Measurements from ENCODE around the gene TRIM2. TPM values are rescaled to one million over a fixed set of nuclear protein-coding genes. Genes with fewer than 3 reads are reported as not detected.

The TRIM2 gene
- total RNA-seq, 2 experiments from 2014 or later, result 0.20 to 0.44 TPM

DNA sequence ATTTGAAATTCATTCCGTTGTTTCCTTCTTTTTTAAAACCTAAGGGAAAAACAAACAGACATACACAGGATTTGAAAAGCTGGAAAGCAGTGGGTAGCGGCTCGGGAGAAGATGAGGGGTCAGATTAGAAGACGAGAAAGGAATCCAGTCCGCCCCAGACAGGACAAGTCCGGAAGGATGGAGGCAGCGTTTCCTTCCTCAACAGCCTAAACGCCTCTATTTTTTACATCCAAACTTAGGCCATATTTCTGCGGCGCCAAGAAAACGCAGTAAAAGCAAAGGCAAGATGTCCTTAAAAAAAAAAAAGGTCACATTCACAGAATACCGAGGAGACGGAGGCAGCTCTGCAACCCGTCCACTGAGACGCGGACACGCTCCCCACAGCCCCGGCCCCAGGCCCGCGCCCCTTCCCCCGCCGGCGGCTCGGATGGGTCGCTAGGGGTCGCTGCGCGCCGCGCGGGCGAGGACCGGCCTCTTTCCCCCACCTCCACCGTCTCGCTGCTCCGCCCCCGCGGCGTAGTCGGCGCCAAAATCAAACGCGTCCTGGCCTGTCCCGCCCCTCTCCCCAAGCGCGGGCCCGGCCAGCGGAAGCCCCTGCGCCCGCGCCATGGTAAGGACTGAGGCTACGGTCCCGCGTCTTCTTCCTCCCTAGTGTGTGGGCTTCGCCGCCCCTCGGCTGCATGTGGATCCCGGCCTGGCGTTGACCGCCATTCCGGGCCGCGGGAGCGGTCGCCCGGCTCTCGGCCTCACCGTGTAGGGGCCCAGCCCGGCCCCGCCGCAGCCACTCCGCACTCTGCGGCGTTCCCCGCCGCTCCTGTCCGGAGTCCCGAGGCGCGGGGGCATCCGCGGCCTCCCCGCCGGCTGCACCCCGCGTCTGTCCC lies 140.1 kb downstream of the TRIM2 start, which contains the start of gene MND1:
MND1 (plus strand) TSS at position 558 of the 881 bp plus-strand sequence; CDS start at position 608, 50 bp downstream.
- POLR2A ChIA-PET, result no interaction called here
- peak within 1 kb of the TSS; percentile 87 for H3K4me3 Mint-ChIP-seq

DNA sequence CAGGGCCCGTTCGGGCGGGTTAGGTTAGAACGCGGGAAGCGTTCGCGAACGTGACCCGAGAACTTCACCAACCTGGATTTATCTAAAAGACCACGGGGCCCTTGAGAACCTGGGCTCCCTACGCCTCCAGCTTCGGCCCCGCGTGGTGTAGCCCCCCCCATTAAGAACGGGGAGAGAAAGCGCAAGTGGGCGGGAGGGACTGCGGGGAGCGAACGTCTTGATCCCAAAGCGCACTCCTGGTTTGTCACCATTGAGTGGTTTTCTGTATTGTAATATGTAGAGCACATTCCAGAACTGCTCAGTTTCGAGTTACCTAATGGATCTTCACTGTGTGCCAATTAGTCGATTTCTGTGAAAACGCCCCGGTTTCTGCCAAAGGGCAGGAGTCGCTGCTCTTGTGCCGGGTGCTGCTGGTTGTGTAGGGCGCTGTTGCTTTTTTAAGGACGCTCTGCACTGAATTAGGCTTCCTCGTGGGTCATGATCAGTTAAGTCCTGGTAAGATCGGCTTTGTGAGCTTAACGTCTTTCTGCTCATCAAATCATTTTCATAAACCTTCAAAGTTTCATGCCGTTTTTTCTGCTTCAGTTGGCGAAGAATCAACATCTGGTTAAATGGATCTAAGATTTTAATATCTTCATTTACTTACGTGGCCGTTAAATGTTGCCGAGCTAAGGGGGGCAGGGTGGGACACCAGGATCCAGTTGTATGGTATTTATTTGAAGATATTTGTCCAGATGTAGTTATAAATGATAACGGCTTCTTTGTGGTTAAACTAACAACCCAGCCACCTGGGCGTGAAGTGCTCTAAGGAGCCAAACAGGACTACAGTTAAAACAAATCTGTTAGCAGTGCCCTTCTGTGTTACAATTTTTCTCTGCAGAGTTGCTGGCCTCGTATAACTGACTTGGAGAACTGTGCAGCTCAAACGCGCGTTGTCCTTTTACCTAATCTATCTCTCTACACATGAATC lies 141.1 kb downstream of the TRIM2 start:
- CTCF ChIA-PET, result interaction anchor here (1.0 to 2.1 kb wide), 8 partner anchors 8 to 361 kb away, joined by 3 to 8 read pairs (median 4); no protein-coding TSS in a partner anchor
- peaks cover 48% of the 10 kb centered on the region for H3K4me1 Mint-ChIP-seq
- peak overlapping the region; percentile 95 for H3K27ac Mint-ChIP-seq
- H3K9me3 Mint-ChIP-seq, result no peaks in the 10 kb centered on the region
- H3K27me3 Mint-ChIP-seq, result peaks cover 5% of the 10 kb centered on the region
- DNase-seq, result peak; percentile 71
- H3K36me3 Mint-ChIP-seq (ENCODE audit: low read depth), result peaks cover 17% of the 10 kb centered on the region
- POLR2A ChIA-PET, result no interaction called here
- peak overlapping the region; percentile 87 for H3K4me3 Mint-ChIP-seq

More for the DNA sequence above, 140.1 kb downstream of the TRIM2 start, which contains the start of gene MND1:
- DNase-seq, result peak; percentile 93
- CTCF ChIA-PET, result interaction anchor here (0.6 to 1.6 kb wide), 12 partner anchors 9 to 473 kb away, joined by 3 to 6 read pairs (median 3); no protein-coding TSS in a partner anchor
- no peaks in the 10 kb centered on the region for H3K9me3 Mint-ChIP-seq
- H3K4me1 Mint-ChIP-seq, result peaks cover 43% of the 10 kb centered on the region
- peaks cover 11% of the 10 kb centered on the region for H3K36me3 Mint-ChIP-seq (ENCODE audit: low read depth)
- peak within 1 kb of the TSS; percentile 95 for H3K27ac Mint-ChIP-seq
- peaks cover 5% of the 10 kb centered on the region for H3K27me3 Mint-ChIP-seq

DNA sequence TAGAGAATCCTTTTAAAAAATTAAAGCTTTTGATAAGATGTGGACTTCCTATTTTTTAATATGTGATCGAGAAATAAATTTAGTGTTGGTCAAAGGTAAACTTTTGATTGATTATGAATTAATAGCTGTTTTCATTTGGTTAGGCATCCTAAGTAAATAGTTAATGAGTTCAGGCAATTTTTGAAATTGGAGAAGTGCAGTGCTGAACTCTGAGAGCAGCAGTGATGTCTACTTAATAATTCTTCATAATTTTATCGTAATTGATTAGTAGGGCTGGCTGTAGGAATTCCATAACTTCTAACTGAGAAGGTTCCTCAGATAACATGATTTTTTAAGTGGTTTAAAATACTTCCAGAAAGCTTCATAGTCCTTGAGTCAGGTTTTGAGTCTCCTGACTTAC lies 141.8 kb downstream of the TRIM2 start:
- Mint-ChIP-seq H3K4me3 (peak overlapping the region; percentile 87), H3K9me3 (no peaks in the 10 kb centered on the region), H3K36me3 (ENCODE audit: low read depth) (peaks cover 23% of the 10 kb centered on the region), H3K27ac (peak overlapping the region; percentile 95), H3K4me1 (peaks cover 50% of the 10 kb centered on the region), H3K27me3 (peaks cover 3% of the 10 kb centered on the region)
- CTCF ChIA-PET, result interaction anchor here (1.2 to 2.1 kb wide), 7 partner anchors 8 to 307 kb away, joined by 3 to 8 read pairs (median 4); no protein-coding TSS in a partner anchor
- DNase-seq, result no peak
- POLR2A ChIA-PET, result no interaction called here

DNA sequence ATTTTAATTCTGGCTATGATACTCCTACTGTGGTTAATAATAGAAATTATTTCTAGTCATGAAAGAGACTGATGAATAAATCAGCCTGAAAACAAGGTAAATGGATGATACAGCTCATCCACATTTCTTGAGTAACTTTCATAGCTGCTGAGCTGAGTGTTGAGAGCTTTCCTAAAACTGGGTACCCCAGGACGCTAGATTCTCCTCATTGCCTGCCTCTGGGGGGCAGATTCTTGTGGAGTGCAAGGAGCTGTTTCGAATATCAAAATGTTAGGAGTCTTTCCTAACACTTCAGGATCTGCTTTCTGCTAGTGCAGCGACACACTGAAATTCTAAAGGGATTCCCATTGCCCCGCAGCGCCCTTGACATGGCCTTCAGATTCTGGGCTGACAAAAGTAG lies 142.3 kb downstream of the TRIM2 start:
- Mint-ChIP-seq H3K4me1 (peaks cover 46% of the 10 kb centered on the region), H3K4me3 (peak overlapping the region; percentile 87), H3K27me3 (no peaks in the 10 kb centered on the region)

DNA sequence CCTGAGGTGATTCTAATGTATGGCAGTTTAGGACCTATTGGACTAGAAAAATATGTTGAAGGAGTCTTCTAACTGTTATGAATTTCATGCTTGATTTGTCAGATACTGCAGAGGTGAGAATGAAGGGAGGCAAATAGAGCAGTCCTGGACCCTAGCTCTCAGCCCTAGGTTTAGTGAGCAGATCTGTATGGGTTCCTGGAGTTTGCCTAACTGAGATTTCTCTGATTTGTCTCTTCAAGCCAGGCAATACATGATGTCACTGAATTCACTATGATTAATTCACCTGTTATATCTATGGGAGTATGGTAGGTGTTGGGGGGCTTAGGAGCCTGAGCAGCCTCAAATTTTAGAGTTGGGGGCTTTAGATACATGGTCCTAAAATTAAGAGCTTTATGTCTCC lies 142.9 kb downstream of the TRIM2 start:
- POLR2A ChIA-PET, result no interaction called here
- no peak overlapping the region for H3K27ac Mint-ChIP-seq
- CTCF ChIA-PET, result interaction anchor here (1.9 to 2.1 kb wide), 2 partner anchors 227 to 301 kb away, joined by 6 to 8 read pairs; no protein-coding TSS in a partner anchor

More for the DNA sequence above, 142.3 kb downstream of the TRIM2 start:
- ChIA-PET CTCF (interaction anchor here (1.5 to 2.1 kb wide), 4 partner anchors 195 to 302 kb away, joined by 4 to 8 read pairs (median 5); no protein-coding TSS in a partner anchor), POLR2A (no interaction called here)
- Mint-ChIP-seq H3K36me3 (ENCODE audit: low read depth) (peaks cover 28% of the 10 kb centered on the region), H3K9me3 (no peaks in the 10 kb centered on the region), H3K27ac (peak overlapping the region; percentile 54)
- no peak for DNase-seq

DNA sequence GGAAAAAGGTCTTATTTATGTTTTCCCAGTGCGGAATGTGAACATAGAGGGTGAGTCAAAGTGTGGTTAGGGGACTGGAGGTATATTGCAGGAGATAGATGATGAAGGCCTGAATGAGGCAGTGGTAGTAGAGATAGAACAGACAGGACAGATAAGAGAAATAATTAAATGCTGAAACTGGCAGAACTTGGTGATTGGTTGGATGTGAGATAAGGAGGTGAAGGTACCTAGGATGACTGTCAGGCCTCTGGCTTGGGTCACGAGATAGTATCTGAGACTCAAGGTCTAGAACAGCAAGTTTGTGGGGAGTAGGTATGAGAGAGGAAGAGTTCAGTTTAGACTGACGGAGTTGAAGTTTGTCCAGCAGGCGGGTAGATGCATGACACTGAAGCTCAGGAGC lies 143.8 kb downstream of the TRIM2 start:
- H3K9me3 Mint-ChIP-seq, result no peaks in the 10 kb centered on the region
- no peak overlapping the region for H3K4me3 Mint-ChIP-seq
- ChIA-PET POLR2A (no interaction called here), CTCF (interaction anchor here (1.0 kb wide), 1 partner anchor 193 kb away, joined by 3 read pairs; no protein-coding TSS in a partner anchor)
- peaks cover 36% of the 10 kb centered on the region for H3K36me3 Mint-ChIP-seq (ENCODE audit: low read depth)
- H3K4me1 Mint-ChIP-seq, result peaks cover 47% of the 10 kb centered on the region
- DNase-seq, result no peak
- H3K27me3 Mint-ChIP-seq, result no peaks in the 10 kb centered on the region
- no peak overlapping the region for H3K27ac Mint-ChIP-seq

More for the DNA sequence above, 142.9 kb downstream of the TRIM2 start:
- DNase-seq, result no peak
- no peak overlapping the region for H3K4me3 Mint-ChIP-seq
- peaks cover 42% of the 10 kb centered on the region for H3K4me1 Mint-ChIP-seq
- peaks cover 31% of the 10 kb centered on the region for H3K36me3 Mint-ChIP-seq (ENCODE audit: low read depth)
- no peaks in the 10 kb centered on the region for H3K9me3 Mint-ChIP-seq
- no peaks in the 10 kb centered on the region for H3K27me3 Mint-ChIP-seq

DNA sequence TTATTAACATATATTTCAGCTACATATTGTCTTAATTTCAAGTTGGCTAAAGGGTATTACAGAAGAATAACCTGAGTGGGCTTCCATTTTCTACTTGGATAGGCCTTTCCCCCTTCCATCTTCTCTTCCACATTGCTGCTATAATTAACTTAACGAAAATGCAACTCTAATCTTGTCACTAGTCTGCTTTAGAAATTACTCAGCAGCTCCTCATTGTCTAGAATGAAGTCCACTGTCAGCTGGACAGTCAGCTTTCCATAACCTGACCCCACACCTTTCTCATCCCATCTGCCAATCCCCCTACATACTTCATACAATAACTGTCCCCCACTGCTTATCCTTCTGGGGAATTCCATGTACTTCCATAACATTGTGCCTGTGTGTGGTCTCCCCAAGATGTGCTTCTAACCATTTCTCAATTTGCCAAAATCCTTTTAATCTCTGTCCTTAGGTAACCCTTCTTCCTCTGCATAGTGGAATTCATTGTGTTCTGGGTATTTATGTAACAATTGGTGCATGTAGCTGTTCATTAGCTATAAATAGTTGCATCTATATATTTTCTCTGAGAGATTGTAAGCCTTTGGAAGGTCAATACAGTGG lies 145.1 kb downstream of the TRIM2 start:
- H3K27ac Mint-ChIP-seq, result no peak overlapping the region
- peaks cover 42% of the 10 kb centered on the region for H3K36me3 Mint-ChIP-seq (ENCODE audit: low read depth)
- CTCF ChIA-PET, result interaction anchor here (0.7 to 1.4 kb wide), 2 partner anchors 225 to 331 kb away, joined by 3 to 4 read pairs; no protein-coding TSS in a partner anchor
- H3K4me1 Mint-ChIP-seq, result peaks cover 49% of the 10 kb centered on the region
- no peaks in the 10 kb centered on the region for H3K27me3 Mint-ChIP-seq
- H3K9me3 Mint-ChIP-seq, result no peaks in the 10 kb centered on the region
- H3K4me3 Mint-ChIP-seq, result no peak overlapping the region
- POLR2A ChIA-PET, result no interaction called here
- DNase-seq, result no peak

DNA sequence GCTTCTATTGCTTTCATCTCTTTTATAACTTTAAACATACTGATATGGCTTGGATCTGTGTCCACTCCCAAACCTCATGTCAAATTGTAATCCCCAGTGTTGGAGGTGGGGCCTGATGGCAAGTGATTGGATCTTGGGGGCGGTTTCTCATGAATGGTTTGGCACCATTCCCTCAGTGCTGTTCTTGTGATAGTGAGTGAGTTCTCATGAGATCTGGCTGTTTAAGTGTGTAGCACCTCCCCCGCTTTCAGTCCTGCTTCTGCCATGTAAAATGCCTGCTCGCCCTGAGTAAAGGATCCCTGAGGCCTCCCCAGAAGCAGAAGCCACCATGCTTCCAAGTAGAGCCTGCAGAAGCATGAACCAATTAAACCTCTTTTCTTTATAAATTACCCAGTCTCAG lies 157.9 kb downstream of the TRIM2 start:
- CTCF ChIA-PET, result interaction anchor here (0.9 kb wide), 1 partner anchor 10 kb away, joined by 3 read pairs; no protein-coding TSS in a partner anchor
- Mint-ChIP-seq H3K4me3 (no peak overlapping the region), H3K9me3 (peaks cover 3% of the 10 kb centered on the region), H3K36me3 (ENCODE audit: low read depth) (peaks cover 76% of the 10 kb centered on the region), H3K27ac (no peak overlapping the region), H3K4me1 (peaks cover 15% of the 10 kb centered on the region), H3K27me3 (no peaks in the 10 kb centered on the region)
- no peak for DNase-seq
- POLR2A ChIA-PET, result interaction anchor here (0.6 kb wide), 1 partner anchor 43 kb away, joined by 3 read pairs; no protein-coding TSS in a partner anchor

DNA sequence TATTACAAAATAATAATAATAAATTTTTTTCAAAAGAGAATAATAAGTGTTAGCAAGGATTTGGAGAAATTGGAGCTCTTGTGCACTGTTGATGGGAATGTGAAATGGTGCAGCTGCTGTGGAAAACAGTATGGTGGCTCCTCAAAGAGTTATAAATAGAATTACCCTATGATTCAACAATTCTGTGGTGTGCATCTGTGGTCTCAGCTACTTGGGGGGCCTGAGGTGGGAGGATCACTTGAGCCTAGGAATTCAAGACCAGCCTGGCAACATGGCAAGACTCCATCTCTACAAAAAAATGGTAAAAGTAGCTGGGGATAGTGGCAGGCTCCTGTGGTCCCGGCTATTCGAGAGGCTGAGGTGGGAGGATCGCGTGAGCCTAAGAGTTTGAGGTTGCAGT lies 159.8 kb downstream of the TRIM2 start:
- no peak for DNase-seq
- Mint-ChIP-seq H3K9me3 (peaks cover 3% of the 10 kb centered on the region), H3K27ac (no peak overlapping the region), H3K4me1 (peaks cover 20% of the 10 kb centered on the region), H3K4me3 (no peak overlapping the region), H3K36me3 (ENCODE audit: low read depth) (peaks cover 81% of the 10 kb centered on the region), H3K27me3 (no peaks in the 10 kb centered on the region)
- ChIA-PET POLR2A (no interaction called here), CTCF (interaction anchor here (0.6 to 1.0 kb wide), 2 partner anchors 15 to 20 kb away, joined by 3 to 4 read pairs; no protein-coding TSS in a partner anchor)

DNA sequence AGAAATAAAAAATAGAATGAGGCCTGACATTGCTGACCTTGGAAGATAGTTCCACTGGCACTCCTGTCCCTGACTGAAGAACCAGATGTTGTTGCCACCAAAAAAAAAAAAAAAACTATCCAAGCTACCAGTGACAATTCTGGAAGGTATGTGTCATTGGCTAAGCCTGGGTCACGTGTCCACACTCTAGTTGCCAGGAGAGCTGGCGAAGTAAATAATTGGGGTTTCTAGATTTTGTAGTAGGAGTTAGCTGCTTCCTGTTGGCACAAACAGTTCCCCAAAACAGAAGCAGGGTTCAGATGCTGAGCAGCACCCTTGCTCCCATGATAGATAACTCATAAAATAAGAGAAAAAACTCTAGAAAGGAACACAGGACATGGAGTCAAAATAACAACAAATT lies 160.8 kb downstream of the TRIM2 start:
- ChIA-PET POLR2A (interaction anchor here (0.6 kb wide), 1 partner anchor 43 kb away, joined by 4 read pairs; no protein-coding TSS in a partner anchor), CTCF (interaction anchor here (0.6 kb wide), 2 partner anchors 19 to 341 kb away, joined by 3 to 4 read pairs; no protein-coding TSS in a partner anchor)
- peaks cover 79% of the 10 kb centered on the region for H3K36me3 Mint-ChIP-seq (ENCODE audit: low read depth)

DNA sequence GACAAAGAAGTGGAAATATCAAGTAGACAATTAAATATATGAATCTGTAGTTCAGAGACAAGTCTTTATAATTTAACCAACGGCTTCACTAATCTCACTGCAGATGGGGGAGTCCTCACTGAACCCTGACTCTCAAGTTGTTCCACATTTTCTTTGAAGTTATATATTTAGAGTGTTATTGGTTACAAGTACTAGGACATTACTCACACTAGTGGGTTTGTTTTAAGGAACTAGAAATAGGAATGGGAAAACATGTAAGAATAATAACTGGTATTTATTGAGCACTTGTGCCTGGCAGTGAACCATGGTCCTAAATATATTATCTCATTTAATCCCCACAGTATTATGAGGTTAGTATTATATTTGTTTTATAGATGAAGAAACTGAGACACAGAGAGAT lies 162.2 kb downstream of the TRIM2 start:
- DNase-seq, result no peak
- peaks cover 20% of the 10 kb centered on the region for H3K4me1 Mint-ChIP-seq
- peaks cover 3% of the 10 kb centered on the region for H3K9me3 Mint-ChIP-seq
- ChIA-PET CTCF (no interaction called here), POLR2A (no interaction called here)
- H3K4me3 Mint-ChIP-seq, result no peak overlapping the region
- H3K36me3 Mint-ChIP-seq (ENCODE audit: low read depth), result peaks cover 83% of the 10 kb centered on the region
- no peak overlapping the region for H3K27ac Mint-ChIP-seq
- H3K27me3 Mint-ChIP-seq, result no peaks in the 10 kb centered on the region

More for the DNA sequence above, 160.8 kb downstream of the TRIM2 start:
- Mint-ChIP-seq H3K9me3 (peaks cover 3% of the 10 kb centered on the region), H3K27ac (no peak overlapping the region), H3K27me3 (no peaks in the 10 kb centered on the region), H3K4me3 (no peak overlapping the region), H3K4me1 (peaks cover 20% of the 10 kb centered on the region)
- DNase-seq, result no peak

DNA sequence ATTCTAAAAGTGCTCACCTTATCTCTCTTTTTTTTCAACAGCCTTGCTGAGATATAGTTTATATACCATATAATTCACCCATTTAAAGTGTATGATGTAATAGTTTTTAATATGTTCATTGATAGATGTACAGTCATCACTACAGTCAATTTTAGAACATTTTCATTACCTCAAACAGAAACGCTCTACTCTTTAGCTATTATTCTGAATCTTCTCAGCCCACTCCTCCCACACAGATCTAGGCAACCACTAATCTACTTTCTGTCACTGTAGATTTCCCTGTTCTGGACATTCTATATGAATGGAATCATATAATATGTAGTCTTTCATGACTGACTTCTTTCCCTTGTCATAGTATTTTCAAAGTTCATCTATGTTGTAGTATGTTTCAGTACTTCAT lies 162.8 kb downstream of the TRIM2 start:
- H3K9me3 Mint-ChIP-seq, result peaks cover 7% of the 10 kb centered on the region
- DNase-seq, result no peak
- peaks cover 20% of the 10 kb centered on the region for H3K4me1 Mint-ChIP-seq
- H3K27me3 Mint-ChIP-seq, result no peaks in the 10 kb centered on the region
- no peak overlapping the region for H3K27ac Mint-ChIP-seq
- no peak overlapping the region for H3K4me3 Mint-ChIP-seq
- H3K36me3 Mint-ChIP-seq (ENCODE audit: low read depth), result peaks cover 85% of the 10 kb centered on the region
- ChIA-PET CTCF (no interaction called here), POLR2A (no interaction called here)
